Kidney tubule cell (primary cell): Measurements from ENCODE around the gene ARHGEF19.
"Not testable (repeated sequence)": the region's sequence is repeated elsewhere in the genome, so short reads cannot be mapped to it uniquely, and the experiment has no call there.

Experiments used
- DNase-seq: peaks from one replicate; pipeline ENCODE4 v3.0.0-alpha.2; 2018; ENCODE audit warnings: low spot score

Gene ARHGEF19

GRCh38 chr1:16221499-16221898 is 9.0 kb upstream of the ARHGEF19 start:
- no peak for DNase-seq

- DNase-seq: no peak
These were observed 7.6 kb upstream of the ARHGEF19 start for GRCh38 chr1:16219968-16220500.

GRCh38 chr1:16218674-16219071 is 6.2 kb upstream of the ARHGEF19 start:
- no peak for DNase-seq

GRCh38 chr1:16218014-16218673 is 5.7 kb upstream of the ARHGEF19 start:
- DNase-seq: no peak

- peak; percentile 95 for DNase-seq
These were observed 4.8 kb upstream of the ARHGEF19 start for GRCh38 chr1:16217061-16217785.

- peak; percentile 47 for DNase-seq
These were observed 3.7 kb upstream of the ARHGEF19 start for GRCh38 chr1:16215882-16216753.

GRCh38 chr1:16215240-16215639 is 2.8 kb upstream of the ARHGEF19 start:
- DNase-seq: not testable (repeated sequence)

- not testable (repeated sequence) for DNase-seq
These were observed 1.1 kb upstream of the ARHGEF19 start for GRCh38 chr1:16213544-16213943.

GRCh38 chr1:16213013-16213412 is 561 bp upstream of the ARHGEF19 start:
- DNase-seq: no peak

GRCh38 chr1:16211824-16212223 is 628 bp downstream of the ARHGEF19 start:
- DNase-seq: no peak

- no peak for DNase-seq
These were observed 1.9 kb downstream of the ARHGEF19 start for GRCh38 chr1:16210581-16210980.

- DNase-seq: no peak
These were observed 2.5 kb downstream of the ARHGEF19 start for GRCh38 chr1:16209847-16210407.

GRCh38 chr1:16209132-16209846 is 3.2 kb downstream of the ARHGEF19 start:
- no peak for DNase-seq

- no peak for DNase-seq
These were observed 4.0 kb downstream of the ARHGEF19 start for GRCh38 chr1:16208270-16208987.

GRCh38 chr1:16207318-16208269 is 4.9 kb downstream of the ARHGEF19 start:
- no peak for DNase-seq

GRCh38 chr1:16206547-16207317 is 5.7 kb downstream of the ARHGEF19 start:
- DNase-seq: peak; percentile 98

GRCh38 chr1:16205891-16206546 is 6.4 kb downstream of the ARHGEF19 start:
- DNase-seq: no peak

GRCh38 chr1:16205334-16205671 is 7.1 kb downstream of the ARHGEF19 start:
- DNase-seq: no peak
